Osteoblast (primary cell): Measurements from ENCODE around the gene PSMD14. TPM values are rescaled to one million over a fixed set of nuclear protein-coding genes. Genes with fewer than 3 reads are reported as not detected.
A peak's percentile ranks its signal among the peaks of the same experiment; 100 is the strongest.
"Not testable (repeated sequence)": the region's sequence is repeated elsewhere in the genome, so short reads cannot be mapped to it uniquely, and the experiment has no call there.

Experiments used
- DNase-seq: peaks from one replicate; pipeline ENCODE4 v3.0.0; 2011; ENCODE audit warnings: low spot score, mixed read lengths; ENCODE audit not compliant: insufficient read length; ENCODE audit errors: missing footprints
- H2AFZ ChIP-seq: 2 replicates; pipeline ENCODE4 v1.6.0; 2011; ENCODE audit warnings: mild to moderate bottlenecking, low read length
- H3K27ac ChIP-seq: 2 replicates; pipeline ENCODE4 v1.5.1; 2011; ENCODE audit warnings: mild to moderate bottlenecking, low read depth, low read length, moderate library complexity
- H3K27me3 ChIP-seq: 2 replicates; pipeline ENCODE4 v1.6.0; 2012; ENCODE audit warnings: mild to moderate bottlenecking, control low read depth, inconsistent platforms, low read length, moderate library complexity; ENCODE audit not compliant: insufficient read depth
- H3K36me3 ChIP-seq: 2 replicates; pipeline ENCODE4 v1.5.1; 2011; ENCODE audit warnings: mild to moderate bottlenecking, low read length, control low read depth, moderate library complexity; ENCODE audit not compliant: insufficient read depth
- H3K4me1 ChIP-seq: 2 replicates; pipeline ENCODE4 v1.5.1; 2011; ENCODE audit warnings: mild to moderate bottlenecking, low read length, control low read depth, moderate library complexity; ENCODE audit not compliant: insufficient read depth
- H3K4me2 ChIP-seq: 2 replicates; pipeline ENCODE4 v1.6.0; 2011; ENCODE audit warnings: mild to moderate bottlenecking, low read length; ENCODE audit not compliant: insufficient read depth
- H3K4me3 ChIP-seq: fragments of 200-600 bp; sonication (generic); 3 replicates; pipeline ENCODE4 v1.5.1; 2012; ENCODE audit warnings: mild to moderate bottlenecking, low read length, inconsistent platforms; ENCODE audit not compliant: insufficient read depth
- H3K79me2 ChIP-seq: 2 replicates; pipeline ENCODE4 v1.6.0; 2012; ENCODE audit warnings: mild to moderate bottlenecking, low read length, control low read depth, inconsistent platforms; ENCODE audit not compliant: insufficient read depth
- H3K9me3 ChIP-seq: 2 replicates; pipeline ENCODE4 v1.5.1; 2011; ENCODE audit warnings: low read depth, low read length, control low read depth
- H4K20me1 ChIP-seq: 2 replicates; pipeline ENCODE4 v1.6.0; 2012; ENCODE audit warnings: mild to moderate bottlenecking, low read length, control low read depth; ENCODE audit not compliant: insufficient read depth
- CTCF ChIP-seq: IDR thresholded peaks from 2 replicates; pipeline ENCODE4 v1.5.1; 2011; ENCODE audit warnings: mild to moderate bottlenecking, low read depth, low read length, moderate library complexity; ENCODE audit errors: extremely low read depth
- total RNA-seq: library from RNA; depleted of rRNA; stranded (reverse); fragments of >200 nt; gene quantifications from 2 replicates; pipeline ENCODE4 v1.2.3, GENCODE V29; 2012

Gene PSMD14
- 74.2 and 76.0 TPM in 2 replicates for total RNA-seq

- H3K4me1 ChIP-seq = peaks cover 11% of the 10 kb centered on the region
- H3K27me3 ChIP-seq = no peaks in the 10 kb centered on the region
- H3K4me2 ChIP-seq = peak within 1 kb of the TSS; percentile 88
- H3K9me3 ChIP-seq = no peaks in the 10 kb centered on the region
- peak within 1 kb of the TSS; percentile 94 for H3K27ac ChIP-seq
- H3K36me3 ChIP-seq = no peaks in the 10 kb centered on the region
- H3K79me2 ChIP-seq = peaks cover 58% of the 10 kb centered on the region
- peak within 1 kb of the TSS; percentile 89 for H3K4me3 ChIP-seq
- no peak for TF ChIP-seq CTCF
- peaks cover 4% of the 10 kb centered on the region for H4K20me1 ChIP-seq
- peak within 1 kb of the TSS; percentile 94 for H2AFZ ChIP-seq
- DNase-seq = peak; percentile 89
Measured at GRCh38 chr2:161308178-161308955, at the start of gene PSMD14. Gene PSMD14, plus strand, starts transcription at chr2:161308425. Its CDS starts 10,401 bp downstream, at chr2:161318826.

GRCh38 chr2:161265874-161266273 is 42.4 kb upstream of the PSMD14 start:
- H3K9me3 ChIP-seq = no peaks in the 10 kb centered on the region
- no peaks in the 10 kb centered on the region for H3K36me3 ChIP-seq
- H3K27ac ChIP-seq = no peak overlapping the region
- no peaks in the 10 kb centered on the region for H3K27me3 ChIP-seq
- H3K4me2 ChIP-seq = no peak overlapping the region
- H2AFZ ChIP-seq = no peak overlapping the region
- H3K4me3 ChIP-seq = no peak overlapping the region
- H3K79me2 ChIP-seq = no peaks in the 10 kb centered on the region
- DNase-seq = no peak
- H3K4me1 ChIP-seq = no peaks in the 10 kb centered on the region
- no peaks in the 10 kb centered on the region for H4K20me1 ChIP-seq
- TF ChIP-seq CTCF = no peak

GRCh38 chr2:161269111-161269510 is 39.1 kb upstream of the PSMD14 start:
- Histone ChIP-seq H3K4me1 (no peaks in the 10 kb centered on the region), H3K4me3 (no peak overlapping the region), H2AFZ (no peak overlapping the region), H3K9me3 (no peaks in the 10 kb centered on the region), H3K36me3 (no peaks in the 10 kb centered on the region), H4K20me1 (no peaks in the 10 kb centered on the region), H3K27me3 (no peaks in the 10 kb centered on the region), H3K27ac (no peak overlapping the region), H3K79me2 (no peaks in the 10 kb centered on the region), H3K4me2 (no peak overlapping the region)
- no peak for TF ChIP-seq CTCF
- DNase-seq = no peak

GRCh38 chr2:161273038-161273760 is 35.0 kb upstream of the PSMD14 start:
- peak; percentile 38 for DNase-seq
- Histone ChIP-seq H3K4me2 (no peak overlapping the region), H3K27me3 (no peaks in the 10 kb centered on the region), H3K27ac (no peak overlapping the region), H3K36me3 (no peaks in the 10 kb centered on the region), H3K4me1 (no peaks in the 10 kb centered on the region), H3K9me3 (no peaks in the 10 kb centered on the region), H3K79me2 (no peaks in the 10 kb centered on the region), H3K4me3 (no peak overlapping the region), H2AFZ (no peak overlapping the region), H4K20me1 (no peaks in the 10 kb centered on the region)
- peak; percentile 74 for TF ChIP-seq CTCF

- not testable (repeated sequence) for H3K36me3 ChIP-seq, H3K4me3 ChIP-seq, H3K4me2 ChIP-seq, H2AFZ ChIP-seq, H3K79me2 ChIP-seq, H3K4me1 ChIP-seq, H4K20me1 ChIP-seq, H3K9me3 ChIP-seq, H3K27ac ChIP-seq, H3K27me3 ChIP-seq
- peak; percentile 95 for DNase-seq
Measured at GRCh38 chr2:161278564-161279229, 29.5 kb upstream of the PSMD14 start.
